ENCODE data around the gene MAD1L1. TPM values are rescaled to one million over a fixed set of nuclear protein-coding genes. Genes with fewer than 3 reads are reported as not detected.

The MAD1L1 gene
- total RNA-seq, 1 experiment from 2014 or later = 38.5 TPM

GRCh38 chr7:1915326-1915725, 317.4 kb downstream of the MAD1L1 start (continued):
- TF ChIP-seq CEBPB (IDR thresholded peaks at IDR 0.05; ENCODE audit: low read depth) (no peak), ZNF274 (IDR thresholded peaks at IDR 0.05; ENCODE audit: low read depth, low read length) (no peak)
- TF ChIP-seq, protein P1, sequence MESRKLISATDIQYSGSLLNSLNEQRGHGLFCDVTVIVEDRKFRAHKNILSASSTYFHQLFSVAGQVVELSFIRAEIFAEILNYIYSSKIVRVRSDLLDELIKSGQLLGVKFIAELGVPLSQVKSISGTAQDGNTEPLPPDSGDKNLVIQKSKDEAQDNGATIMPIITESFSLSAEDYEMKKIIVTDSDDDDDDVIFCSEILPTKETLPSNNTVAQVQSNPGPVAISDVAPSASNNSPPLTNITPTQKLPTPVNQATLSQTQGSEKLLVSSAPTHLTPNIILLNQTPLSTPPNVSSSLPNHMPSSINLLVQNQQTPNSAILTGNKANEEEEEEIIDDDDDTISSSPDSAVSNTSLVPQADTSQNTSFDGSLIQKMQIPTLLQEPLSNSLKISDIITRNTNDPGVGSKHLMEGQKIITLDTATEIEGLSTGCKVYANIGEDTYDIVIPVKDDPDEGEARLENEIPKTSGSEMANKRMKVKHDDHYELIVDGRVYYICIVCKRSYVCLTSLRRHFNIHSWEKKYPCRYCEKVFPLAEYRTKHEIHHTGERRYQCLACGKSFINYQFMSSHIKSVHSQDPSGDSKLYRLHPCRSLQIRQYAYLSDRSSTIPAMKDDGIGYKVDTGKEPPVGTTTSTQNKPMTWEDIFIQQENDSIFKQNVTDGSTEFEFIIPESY (IDR thresholded peaks at IDR 0.05; ENCODE audit: extremely low read depth, insufficient replicate concordance, low read length) = no peak

DNA sequence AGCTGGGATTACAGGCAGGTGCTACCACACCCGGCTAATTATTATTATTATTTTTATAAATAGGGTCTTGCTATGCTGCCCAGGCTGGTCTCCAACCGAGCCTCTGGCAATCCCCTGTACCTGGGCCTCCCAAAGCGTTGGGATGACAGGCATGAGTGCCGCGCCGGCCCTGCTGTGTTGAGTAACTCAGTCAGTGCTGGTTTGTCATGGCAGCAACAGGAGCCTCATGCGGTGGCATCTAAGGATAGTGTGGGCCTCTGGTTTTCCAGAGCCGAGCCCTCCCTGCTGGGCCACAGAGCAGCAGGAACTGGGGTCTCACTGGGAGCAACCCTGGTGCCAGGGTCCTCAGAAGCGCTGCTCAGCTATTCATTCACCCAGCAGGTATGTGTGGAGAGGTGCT, 318.0 kb downstream of the MAD1L1 start:
- RAD21 ChIA-PET (ENCODE audit: low non-redundant PET in 1 of 2, low total read pairs in 2 of 2, uncharacterized antibody in 2 of 2, unreplicated experiment in 2 of 2) = no interaction called here
- Histone ChIP-seq H3K79me2 (ENCODE audit: insufficient read depth, low read length) (no peaks in the 10 kb centered on the region), H3K9ac (ENCODE audit: low read length) (no peak overlapping the region), H3K27ac (ENCODE audit: low read depth, low read length) (no peak overlapping the region), H4K20me1 (ENCODE audit: insufficient read depth) (no peaks in the 10 kb centered on the region), H3K4me1 (ENCODE audit: control insufficient read depth in 1 of 2, insufficient read depth in 2 of 2, low read length in 2 of 2) (no peaks in the 10 kb centered on the region), H3K9me3 (ENCODE audit: control insufficient read depth in 1 of 2, insufficient read depth in 1 of 2, low read depth in 1 of 2, low read length in 2 of 2) (no peaks in the 10 kb centered on the region), H3K36me3 (ENCODE audit: control insufficient read depth in 1 of 2, insufficient read depth in 2 of 2, low read length in 2 of 2) (no peaks in the 10 kb centered on the region), H3K9me2 (ENCODE audit: insufficient read depth) (no peaks in the 10 kb centered on the region), H3K4me2 (ENCODE audit: low read length) (no peak overlapping the region), H3K4me3 (replicated peaks in 1 of 2; ENCODE audit: low read depth in 1 of 2, low read length in 2 of 2) (no peak overlapping the region), H2AFZ (ENCODE audit: low read depth, low read length, poor library complexity, severe bottlenecking) (no peak overlapping the region), H3K27me3 (ENCODE audit: insufficient read depth, low read length) (no peaks in the 10 kb centered on the region)
- intact Hi-C loops (cut with micrococcal nuclease) = no loop called here
- DNase-seq (ENCODE audit: low read depth, low spot score) (no peak), ATAC-seq (no peak)
- no TSS peak for BruUV-seq (replicated peaks)
- POLR2A ChIA-PET = no interaction called here
- CTCF ChIA-PET = no interaction called here
- TF ChIP-seq CTCF (IDR thresholded peaks at IDR 0.05 in 2 of 3, conservative IDR thresholded peaks at IDR 0.05 in 1 of 3; ENCODE audit: borderline replicate concordance in 1 of 3, insufficient read depth in 1 of 3, low read depth in 2 of 3, low read length in 2 of 3) (no peak), JUND (IDR thresholded peaks at IDR 0.05) (no peak), RAD21 (IDR thresholded peaks at IDR 0.05; ENCODE audit: low read depth) (no peak), FOSL1 (IDR thresholded peaks at IDR 0.05; ENCODE audit: low read depth) (no peak), EGR1 (IDR thresholded peaks at IDR 0.05; ENCODE audit: low read depth) (no peak), CEBPB (IDR thresholded peaks at IDR 0.05; ENCODE audit: low read depth) (no peak), SIN3A (IDR thresholded peaks at IDR 0.05; ENCODE audit: low read depth) (no peak), POLR2AphosphoS5 (IDR thresholded peaks at IDR 0.05; ENCODE audit: low read depth, low read length) (no peak), SRF (IDR thresholded peaks at IDR 0.05; ENCODE audit: low read depth) (no peak), ZNF274 (IDR thresholded peaks at IDR 0.05; ENCODE audit: low read depth, low read length) (no peak)
- TF ChIP-seq, protein P1 (IDR thresholded peaks at IDR 0.05; ENCODE audit: extremely low read depth, insufficient replicate concordance, low read length) = no peak
